DND-41 (cell line): Measurements from ENCODE around the gene STAMBP.
A peak's percentile ranks its signal among the peaks of the same experiment; 100 is the strongest.

Experiments
- ATAC-seq: fragments of 200-7000 bp; cut with Tn5 transposase; 3 replicates; pipeline ENCODE4 v1.9.1; 2021; ENCODE audit warnings: low read depth; ENCODE audit not compliant: insufficient read depth
- DNase-seq: peaks from one replicate; pipeline ENCODE4 v3.0.0-alpha.2; 2020
- H2AFZ ChIP-seq: 2 replicates; pipeline ENCODE4 v1.6.0; 2012; ENCODE audit warnings: low read depth, low read length
- H3K27ac ChIP-seq: 2 replicates; pipeline ENCODE4 v1.5.1; 2012; ENCODE audit warnings: low read length, inconsistent platforms
- H3K27me3 ChIP-seq: fragments of 200-600 bp; sonication (generic); 2 replicates; pipeline ENCODE4 v1.6.0; 2012; ENCODE audit warnings: low read length, mild to moderate bottlenecking, inconsistent platforms; ENCODE audit not compliant: insufficient read depth, poor library complexity
- H3K36me3 ChIP-seq: 2 replicates; pipeline ENCODE4 v1.5.1; 2012; ENCODE audit warnings: low read length, inconsistent platforms; ENCODE audit not compliant: insufficient read depth
- H3K4me1 ChIP-seq: 2 replicates; pipeline ENCODE4 v1.5.1; 2012; ENCODE audit warnings: mild to moderate bottlenecking, low read length; ENCODE audit not compliant: insufficient read depth
- H3K4me2 ChIP-seq: 2 replicates; pipeline ENCODE4 v1.6.0; 2012; ENCODE audit warnings: mild to moderate bottlenecking, moderate library complexity, low read length, inconsistent platforms; ENCODE audit not compliant: insufficient read depth
- H3K4me3 ChIP-seq, 2 experiments: fragments of 200-600 bp in 1 of 2; shearing (Covaris generic) in 1 of 2; 2 replicates each; pipeline ENCODE4 v1.5.1; 2012 to 2016; ENCODE audit warnings: inconsistent platforms in 2 of 2, low read length in 2 of 2, mild to moderate bottlenecking in 2 of 2, low read depth in 1 of 2, moderate library complexity in 1 of 2
- H3K79me2 ChIP-seq: 2 replicates; pipeline ENCODE4 v1.6.0; 2012; ENCODE audit warnings: low read length, inconsistent platforms; ENCODE audit not compliant: insufficient read depth
- H3K9ac ChIP-seq: 2 replicates; pipeline ENCODE4 v1.6.0; 2012; ENCODE audit warnings: low read depth, mild to moderate bottlenecking, inconsistent platforms, low read length, moderate library complexity
- H3K9me3 ChIP-seq: 2 replicates; pipeline ENCODE4 v1.5.1; 2012; ENCODE audit warnings: low read length, moderate library complexity, mild to moderate bottlenecking, inconsistent platforms; ENCODE audit not compliant: insufficient read depth, severe bottlenecking
- H4K20me1 ChIP-seq: 2 replicates; pipeline ENCODE4 v1.6.0; 2012; ENCODE audit warnings: low read length; ENCODE audit not compliant: insufficient read depth
- CTCF ChIP-seq: IDR thresholded peaks from 2 replicates; pipeline ENCODE4 v1.5.1; 2012; ENCODE audit warnings: borderline replicate concordance, low read length, moderate library complexity, mild to moderate bottlenecking; ENCODE audit not compliant: poor library complexity, severe bottlenecking; ENCODE audit errors: extremely low read depth
- EZH2 ChIP-seq: IDR thresholded peaks from 3 replicates; pipeline ENCODE4 v1.6.1; 2012; ENCODE audit warnings: borderline replicate concordance, low read depth, mild to moderate bottlenecking, moderate library complexity, low read length, inconsistent platforms; ENCODE audit not compliant: severe bottlenecking

Gene STAMBP

GRCh38 chr2:73842739-73843019, 13.9 kb downstream of the STAMBP start:
- TF ChIP-seq CTCF: no peak
- TF ChIP-seq EZH2: no peak
- ATAC-seq: no peak
- Histone ChIP-seq H3K9ac (no peak overlapping the region), H3K9me3 (no peaks in the 10 kb centered on the region), H3K27ac (no peak overlapping the region), H3K27me3 (no peaks in the 10 kb centered on the region), H3K79me2 (peaks cover 19% of the 10 kb centered on the region), H3K4me1 (no peaks in the 10 kb centered on the region), H3K4me3 (no peak overlapping the region), H3K36me3 (peaks cover 69% of the 10 kb centered on the region), H3K4me2 (no peak overlapping the region), H4K20me1 (peaks cover 3% of the 10 kb centered on the region; the same call in 1 of the 2 replicates), H2AFZ (no peak overlapping the region)
- no peak for DNase-seq

GRCh38 chr2:73844087-73844486, 15.3 kb downstream of the STAMBP start:
- Histone ChIP-seq H2AFZ (no peak overlapping the region), H3K9me3 (no peaks in the 10 kb centered on the region), H3K27me3 (no peaks in the 10 kb centered on the region), H3K4me3 (no peak overlapping the region), H3K27ac (0 out of 2 replicates have a peak overlapping the region, but pooled peaks have one; percentile 4), H3K4me1 (no peaks in the 10 kb centered on the region), H3K79me2 (peaks cover 17% of the 10 kb centered on the region), H4K20me1 (peaks cover 3% of the 10 kb centered on the region; the same call in 1 of the 2 replicates), H3K4me2 (no peak overlapping the region), H3K9ac (no peak overlapping the region), H3K36me3 (peaks cover 71% of the 10 kb centered on the region)
- TF ChIP-seq EZH2 (no peak), CTCF (no peak)
- no peak for ATAC-seq
- DNase-seq: no peak

- Histone ChIP-seq H4K20me1 (0 out of 2 replicates have a peak, but pooled peaks cover 3% of the 10 kb centered on the region), H3K36me3 (peaks cover 93% of the 10 kb centered on the region), H3K9ac (no peak overlapping the region), H3K79me2 (no peaks in the 10 kb centered on the region), H3K27ac (no peak overlapping the region), H3K9me3 (no peaks in the 10 kb centered on the region), H3K4me3 (no peak overlapping the region), H3K4me1 (no peaks in the 10 kb centered on the region), H2AFZ (no peak overlapping the region), H3K27me3 (no peaks in the 10 kb centered on the region), H3K4me2 (no peak overlapping the region)
- ATAC-seq: no peak
- no peak for TF ChIP-seq CTCF
- TF ChIP-seq EZH2: no peak
- no peak for DNase-seq
These were observed 21.2 kb downstream of the STAMBP start for GRCh38 chr2:73850009-73850408.

GRCh38 chr2:73851274-73851673, 22.5 kb downstream of the STAMBP start:
- H3K4me1 ChIP-seq: no peaks in the 10 kb centered on the region
- H3K27me3 ChIP-seq: no peaks in the 10 kb centered on the region
- no peak overlapping the region for H3K9ac ChIP-seq
- no peak overlapping the region for H2AFZ ChIP-seq
- H4K20me1 ChIP-seq: 0 out of 2 replicates have a peak, but pooled peaks cover 3% of the 10 kb centered on the region
- H3K4me2 ChIP-seq: no peak overlapping the region
- H3K36me3 ChIP-seq: peaks cover 95% of the 10 kb centered on the region
- ATAC-seq (peak; percentile 66; the same call in 2 of the 3 replicates), DNase-seq (no peak)
- no peaks in the 10 kb centered on the region for H3K79me2 ChIP-seq
- no peak overlapping the region for H3K27ac ChIP-seq
- H3K9me3 ChIP-seq: no peaks in the 10 kb centered on the region
- TF ChIP-seq EZH2 (no peak), CTCF (peak; percentile 60)
- H3K4me3 ChIP-seq: no peak overlapping the region
